NT2/D1 (cell line): ENCODE results near the gene GRHL3.

Experiments
- DNase-seq: peaks from one replicate; pipeline ENCODE4 v3.0.0-alpha.2; 2011; ENCODE audit warnings: low read depth, low spot score
- H3K27me3 ChIP-seq: 2 replicates; pipeline ENCODE4 v1.6.0; 2011; ENCODE audit warnings: mild to moderate bottlenecking; ENCODE audit not compliant: insufficient read length, insufficient read depth
- H3K36me3 ChIP-seq: 2 replicates; pipeline ENCODE4 v1.6.1; 2011; ENCODE audit warnings: mild to moderate bottlenecking, low read length, mixed read lengths; ENCODE audit not compliant: insufficient read depth, insufficient read length
- H3K4me1 ChIP-seq: 2 replicates; pipeline ENCODE4 v1.5.1; 2011; ENCODE audit not compliant: insufficient read depth, insufficient read length
- H3K4me3 ChIP-seq: 2 replicates; pipeline ENCODE4 v1.5.1; 2011; ENCODE audit warnings: low read depth; ENCODE audit not compliant: insufficient read length
- H3K9ac ChIP-seq: 2 replicates; pipeline ENCODE4 v1.6.0; 2011; ENCODE audit warnings: low read depth; ENCODE audit not compliant: insufficient read length
- H3K9me3 ChIP-seq: 2 replicates; pipeline ENCODE4 v1.5.1; 2011; ENCODE audit warnings: mild to moderate bottlenecking, low read length; ENCODE audit not compliant: insufficient read depth
- SUZ12 ChIP-seq: IDR thresholded peaks from 2 replicates; pipeline ENCODE4 v1.6.1; 2011; ENCODE audit not compliant: insufficient read length, insufficient read depth; ENCODE audit errors: extremely low read depth
- YY1 ChIP-seq: IDR thresholded peaks from 2 replicates; pipeline ENCODE4 v1.6.1; 2011; ENCODE audit not compliant: insufficient read length, insufficient read depth
- ZNF274 ChIP-seq: IDR thresholded peaks from 2 replicates; pipeline ENCODE4 v1.6.1; 2011; ENCODE audit warnings: mild to moderate bottlenecking, low read depth, low read length

The GRHL3 gene

DNA sequence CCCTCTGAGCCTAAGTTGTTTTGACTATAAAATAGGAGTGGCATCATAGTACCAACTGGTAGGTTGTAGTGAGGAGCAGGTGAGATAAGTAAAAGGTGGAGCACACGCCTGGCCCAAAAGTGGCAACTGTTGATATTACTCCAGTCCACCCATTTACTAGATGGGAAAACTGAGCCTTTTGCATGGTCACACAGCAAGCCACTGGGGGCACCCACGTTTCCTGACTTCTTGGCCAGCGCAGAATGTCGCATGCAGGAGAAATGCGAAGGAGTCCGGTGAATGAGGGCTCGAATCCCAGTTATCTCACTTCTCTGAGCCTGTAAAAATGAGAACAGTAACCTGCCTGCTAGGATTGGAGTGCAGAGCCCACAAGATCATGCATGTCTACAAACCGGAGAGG is 20.8 kb downstream of the GRHL3 start:
- TF ChIP-seq YY1 (no peak), SUZ12 (no peak), ZNF274 (no peak)
- peaks cover 55% of the 10 kb centered on the region for H3K4me1 ChIP-seq
- peak overlapping the region; percentile 57 for H3K9ac ChIP-seq
- no peak for DNase-seq
- no peaks in the 10 kb centered on the region for H3K9me3 ChIP-seq
- H3K4me3 ChIP-seq = no peak overlapping the region
- peaks cover 9% of the 10 kb centered on the region for H3K27me3 ChIP-seq
- peaks cover 56% of the 10 kb centered on the region for H3K36me3 ChIP-seq

DNA sequence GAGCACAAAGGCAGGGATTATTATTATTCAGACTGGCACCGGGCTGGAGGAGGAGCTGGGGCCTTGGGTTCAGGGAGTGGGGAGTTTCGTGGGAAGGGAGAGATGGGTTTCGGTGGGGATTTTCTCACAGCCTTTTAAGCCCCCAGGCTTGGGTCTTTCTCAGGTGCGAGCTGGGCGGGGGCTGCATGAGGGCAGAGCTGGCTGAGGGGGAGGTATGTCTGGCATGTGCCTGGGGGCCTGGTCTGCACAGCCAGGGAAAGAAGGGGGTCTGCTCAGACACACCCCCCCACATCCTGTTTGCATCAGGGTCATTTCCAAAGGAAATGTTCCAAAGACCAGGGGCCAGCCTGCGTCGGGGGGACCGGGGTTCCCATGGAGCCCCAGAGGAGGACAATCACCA is 21.6 kb downstream of the GRHL3 start:
- Histone ChIP-seq H3K36me3 (peaks cover 64% of the 10 kb centered on the region), H3K4me1 (peaks cover 55% of the 10 kb centered on the region), H3K9ac (peak overlapping the region; percentile 57), H3K27me3 (peaks cover 9% of the 10 kb centered on the region), H3K4me3 (no peak overlapping the region), H3K9me3 (no peaks in the 10 kb centered on the region)
- no peak for DNase-seq
- TF ChIP-seq SUZ12 (no peak), YY1 (no peak), ZNF274 (no peak)

DNA sequence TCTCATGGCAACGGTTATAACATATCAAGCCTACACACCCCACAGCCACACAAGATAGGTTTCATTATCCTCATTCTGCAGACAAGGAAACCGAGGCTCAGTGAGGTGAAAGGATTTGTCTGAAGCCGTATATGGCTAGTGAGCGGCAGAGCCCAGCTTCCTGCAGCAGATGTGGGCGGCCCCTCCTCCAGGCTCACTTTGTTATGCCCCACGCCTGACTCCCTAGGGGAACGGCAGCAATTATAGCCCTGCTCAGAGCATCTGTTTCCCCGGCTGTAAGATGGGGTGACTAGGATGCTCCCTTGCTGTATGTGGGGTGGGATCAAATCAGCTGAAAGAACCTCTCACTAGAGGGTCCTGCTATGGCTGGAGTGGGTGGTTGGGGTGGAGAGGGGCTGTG is 22.1 kb downstream of the GRHL3 start:
- H3K36me3 ChIP-seq = peaks cover 67% of the 10 kb centered on the region
- H3K9me3 ChIP-seq = no peaks in the 10 kb centered on the region
- peak overlapping the region; percentile 21 for H3K9ac ChIP-seq
- H3K4me1 ChIP-seq = peaks cover 55% of the 10 kb centered on the region
- DNase-seq = no peak
- H3K27me3 ChIP-seq = peaks cover 9% of the 10 kb centered on the region
- no peak for TF ChIP-seq SUZ12
- TF ChIP-seq YY1 = no peak
- TF ChIP-seq ZNF274 = no peak
- H3K4me3 ChIP-seq = no peak overlapping the region

DNA sequence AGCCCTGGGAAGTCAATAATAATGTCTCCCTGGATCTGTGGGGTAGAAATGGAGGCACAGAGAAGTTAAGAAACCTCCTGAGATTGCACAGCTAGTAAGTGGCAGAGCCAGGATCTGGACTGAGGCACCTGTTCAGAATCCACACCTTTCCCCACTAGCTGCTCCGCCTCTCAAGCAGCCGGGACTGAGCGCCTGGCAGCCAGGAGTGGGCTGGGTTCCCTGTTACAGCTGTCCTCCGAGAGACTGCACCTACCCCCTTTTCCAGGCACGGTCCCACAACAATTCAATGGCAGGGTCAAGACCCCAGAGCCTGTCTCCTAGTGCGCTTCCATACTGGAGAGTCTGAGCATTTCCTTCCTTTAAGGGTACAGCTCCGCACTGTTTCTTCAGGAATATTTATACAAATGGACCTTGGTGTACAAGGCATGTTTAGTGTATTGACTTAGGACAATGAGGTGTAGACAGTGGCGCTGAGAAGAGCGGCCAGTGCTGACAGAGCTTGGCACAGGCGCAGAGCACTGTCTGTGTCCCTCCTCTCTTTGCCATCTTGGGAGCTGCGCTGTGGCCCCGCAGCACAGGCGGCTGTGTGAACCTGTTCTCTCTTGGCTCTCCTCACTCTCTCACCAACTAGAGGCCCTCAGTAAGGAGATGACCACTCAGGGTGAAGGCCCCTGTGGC is 24.4 kb downstream of the GRHL3 start:
- H3K4me1 ChIP-seq = peaks cover 40% of the 10 kb centered on the region
- TF ChIP-seq YY1 (no peak), SUZ12 (no peak), ZNF274 (no peak)
- no peak overlapping the region for H3K9ac ChIP-seq
- DNase-seq = no peak
- H3K4me3 ChIP-seq = no peak overlapping the region
- peaks cover 72% of the 10 kb centered on the region for H3K36me3 ChIP-seq
- peaks cover 3% of the 10 kb centered on the region for H3K27me3 ChIP-seq
- no peaks in the 10 kb centered on the region for H3K9me3 ChIP-seq

DNA sequence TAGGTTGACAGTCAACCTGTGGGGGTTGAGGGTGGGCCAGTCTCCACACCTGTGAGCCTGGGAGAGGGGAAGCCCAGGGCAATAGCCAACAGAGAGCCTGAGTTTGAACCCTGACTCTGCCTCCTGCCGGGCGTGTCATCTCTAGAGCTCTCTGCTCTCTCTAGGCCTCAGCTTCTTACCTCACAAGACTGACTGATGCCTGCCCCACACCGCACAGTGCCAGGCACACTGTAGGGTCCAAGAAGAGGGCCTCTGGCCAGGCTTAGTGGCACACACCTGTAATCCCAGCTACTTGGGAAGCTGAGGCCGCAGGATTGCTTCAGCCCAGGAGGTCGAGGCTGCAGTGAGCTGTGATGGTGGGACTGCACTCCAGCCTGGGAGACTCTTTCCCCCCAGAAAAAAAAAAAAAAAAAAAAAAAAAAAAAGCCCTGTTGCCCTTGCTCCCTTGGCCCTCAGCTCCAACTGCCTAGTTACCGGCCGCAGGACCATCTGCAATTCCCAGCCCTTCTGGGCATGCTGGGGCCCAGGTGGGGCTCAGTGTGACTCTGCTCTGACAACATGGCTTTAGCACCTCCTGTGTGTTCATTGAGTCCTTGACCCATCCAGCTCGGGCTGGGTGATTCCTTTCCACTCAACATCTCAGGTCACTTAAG is 25.1 kb downstream of the GRHL3 start:
- Histone ChIP-seq H3K4me1 (peaks cover 36% of the 10 kb centered on the region), H3K9ac (no peak overlapping the region), H3K27me3 (peaks cover 3% of the 10 kb centered on the region), H3K36me3 (peaks cover 79% of the 10 kb centered on the region), H3K4me3 (no peak overlapping the region), H3K9me3 (no peaks in the 10 kb centered on the region)
- TF ChIP-seq SUZ12 (no peak), YY1 (no peak), ZNF274 (no peak)
- no peak for DNase-seq

DNA sequence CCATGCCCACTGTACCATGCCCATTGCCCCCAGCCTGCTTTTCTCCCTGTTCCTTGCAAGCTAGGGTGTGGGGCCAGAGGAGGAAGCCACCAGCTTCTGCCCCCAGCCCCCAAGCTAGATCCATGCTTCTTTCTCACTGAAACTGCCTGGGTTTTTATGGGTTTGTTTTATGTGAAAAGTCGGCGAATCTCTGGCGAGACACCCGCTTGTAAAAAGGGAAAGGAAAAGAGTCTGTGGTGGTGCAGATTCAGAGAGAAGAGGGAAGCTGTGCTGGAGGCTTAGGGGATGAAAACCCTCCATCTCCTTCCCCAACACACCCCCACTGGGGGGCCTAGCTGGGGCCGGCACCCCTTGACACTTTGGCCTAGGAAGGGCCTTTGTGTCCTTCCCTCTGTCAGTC is 26.2 kb downstream of the GRHL3 start:
- TF ChIP-seq SUZ12 (no peak), ZNF274 (no peak), YY1 (no peak)
- DNase-seq = no peak
- peaks cover 3% of the 10 kb centered on the region for H3K27me3 ChIP-seq

DNA sequence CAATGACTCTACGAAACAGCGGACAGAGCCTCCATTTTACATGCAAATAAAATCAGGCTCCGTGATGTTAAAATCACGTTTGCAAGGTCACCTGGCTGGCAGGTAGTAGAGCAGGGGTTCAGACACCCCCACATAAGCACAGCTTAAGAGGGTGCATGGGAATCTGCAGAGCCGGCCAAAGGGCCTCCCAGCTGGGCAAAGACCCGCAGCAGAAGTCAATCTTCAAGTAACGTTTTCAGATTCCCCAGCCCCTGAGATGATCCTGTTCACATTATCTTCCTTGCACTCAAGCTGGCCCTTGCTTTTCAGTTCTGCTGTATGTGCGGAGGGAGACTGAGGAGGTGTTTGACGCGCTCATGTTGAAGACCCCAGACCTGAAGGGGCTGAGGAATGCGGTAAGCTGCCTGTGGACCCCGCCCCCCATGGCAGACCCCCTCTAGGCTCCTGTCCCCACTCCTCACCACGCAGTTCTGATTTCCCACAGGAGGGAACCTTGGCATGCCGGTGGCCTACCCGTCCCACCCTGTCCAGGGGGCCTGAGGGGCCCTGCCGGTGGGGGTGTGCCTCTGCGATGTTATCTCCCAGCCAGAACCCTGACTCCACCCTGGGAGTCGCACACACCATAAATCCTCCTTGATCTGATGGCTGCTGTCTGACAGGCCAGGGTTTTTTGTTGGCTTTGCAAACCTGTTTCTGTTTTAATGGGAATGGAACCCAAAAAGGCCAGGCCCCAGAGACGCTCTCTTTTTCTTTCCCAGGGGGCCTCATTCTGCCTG is 28.2 kb downstream of the GRHL3 start:
- no peak for DNase-seq
- H3K4me1 ChIP-seq = peaks cover 9% of the 10 kb centered on the region
- H3K36me3 ChIP-seq = peaks cover 89% of the 10 kb centered on the region
- no peak for TF ChIP-seq ZNF274
- no peak for TF ChIP-seq YY1
- no peak for TF ChIP-seq SUZ12
- no peak overlapping the region for H3K4me3 ChIP-seq
- H3K27me3 ChIP-seq = no peaks in the 10 kb centered on the region
- H3K9me3 ChIP-seq = no peaks in the 10 kb centered on the region
- H3K9ac ChIP-seq = no peak overlapping the region

More for the DNA sequence above, 26.2 kb downstream of the GRHL3 start:
- Histone ChIP-seq H3K9me3 (no peaks in the 10 kb centered on the region), H3K4me3 (no peak overlapping the region), H3K4me1 (peaks cover 28% of the 10 kb centered on the region), H3K36me3 (peaks cover 83% of the 10 kb centered on the region), H3K9ac (no peak overlapping the region)
